Fibroblast of peridontal ligament (primary cell): ENCODE measurements around the gene PPT2.
"Not testable (repeated sequence)": the region's sequence is repeated elsewhere in the genome, so short reads cannot be mapped to it uniquely, and the experiment has no call there.

Source experiments
- DNase-seq: peaks from one replicate; pipeline ENCODE4 v3.0.0-alpha.2; 2010; ENCODE audit errors: extremely low read depth

Gene PPT2

GRCh38 chr6:32127409-32127716 is 26.6 kb upstream of the PPT2 start:
- DNase-seq, result no peak

GRCh38 chr6:32127717-32128592 is 26.0 kb upstream of the PPT2 start, which contains the start of gene ATF6B:
Gene ATF6B (minus strand): TSS chr6:32128246. CDS start chr6:32128207, 39 bp downstream.
- DNase-seq, result peak; percentile 99

GRCh38 chr6:32128751-32129296 is 25.1 kb upstream of the PPT2 start:
- no peak for DNase-seq

GRCh38 chr6:32129297-32130088 is 24.4 kb upstream of the PPT2 start:
- no peak for DNase-seq

GRCh38 chr6:32131439-32131948 is 22.4 kb upstream of the PPT2 start:
- DNase-seq, result no peak

- no peak for DNase-seq
Measured at GRCh38 chr6:32132110-32132509, 21.8 kb upstream of the PPT2 start.

GRCh38 chr6:32133786-32134185 is 20.2 kb upstream of the PPT2 start:
- peak; percentile 61 for DNase-seq

DNA sequence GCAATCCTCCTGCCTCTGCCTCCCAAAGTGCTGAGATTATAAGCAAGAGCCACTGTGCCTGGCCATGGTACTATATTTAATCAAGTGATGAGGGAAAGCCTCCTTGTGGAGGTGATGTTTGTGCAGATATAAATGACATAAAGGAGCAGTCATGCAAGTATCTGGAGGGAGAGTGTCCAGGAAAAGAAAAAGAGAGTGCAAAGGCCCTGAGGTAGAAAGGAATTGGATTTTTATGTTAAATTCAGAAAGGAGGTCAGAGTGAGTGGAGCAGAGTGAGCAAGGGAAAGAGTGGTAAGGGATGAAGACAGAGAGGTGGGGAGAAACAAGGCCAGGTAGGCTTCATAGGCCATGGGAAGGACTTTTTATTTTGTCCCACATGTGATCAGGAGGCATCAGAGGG is 16.5 kb upstream of the PPT2 start:
- no peak for DNase-seq

- DNase-seq, result peak; percentile 25
Measured at GRCh38 chr6:32139590-32139989, 14.4 kb upstream of the PPT2 start.

DNA sequence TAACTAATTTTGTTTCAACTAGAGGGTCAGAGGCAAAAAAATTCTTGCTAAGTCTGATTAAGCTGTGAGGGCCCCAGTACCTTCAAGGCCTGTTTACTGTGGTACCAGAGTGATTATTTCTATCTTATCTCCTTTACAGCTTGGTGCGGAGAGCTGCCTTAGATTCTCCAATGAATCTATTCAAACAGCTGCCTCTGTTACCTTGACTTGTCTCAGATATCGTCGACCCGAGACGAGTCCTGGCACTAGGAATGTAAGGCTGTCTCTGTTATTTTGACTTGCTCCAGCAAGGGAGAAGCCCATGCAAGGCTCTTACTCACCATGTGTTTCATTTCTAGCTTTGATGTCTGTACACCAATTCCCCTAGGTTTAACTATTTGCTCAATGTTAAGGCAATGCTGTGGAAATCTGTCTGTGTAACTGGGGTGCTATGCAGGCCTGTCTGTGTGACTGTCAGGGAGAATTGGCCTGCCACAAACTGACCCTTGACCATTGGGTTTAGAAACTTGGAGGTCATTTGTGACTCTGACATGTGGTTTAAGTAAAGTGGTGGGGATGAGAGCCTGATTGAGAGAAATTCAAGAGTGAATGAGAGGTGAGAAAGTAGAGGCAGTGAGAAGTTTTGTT is 13.4 kb upstream of the PPT2 start:
- DNase-seq, result peak; percentile 31

GRCh38 chr6:32144238-32144637 is 9.7 kb upstream of the PPT2 start:
- DNase-seq, result not testable (repeated sequence)

GRCh38 chr6:32146287-32146686 is 7.7 kb upstream of the PPT2 start:
- no peak for DNase-seq

- DNase-seq, result no peak
Measured at GRCh38 chr6:32146687-32147086, 7.3 kb upstream of the PPT2 start.

- DNase-seq, result no peak
Measured at GRCh38 chr6:32147401-32148132, 6.4 kb upstream of the PPT2 start.

DNA sequence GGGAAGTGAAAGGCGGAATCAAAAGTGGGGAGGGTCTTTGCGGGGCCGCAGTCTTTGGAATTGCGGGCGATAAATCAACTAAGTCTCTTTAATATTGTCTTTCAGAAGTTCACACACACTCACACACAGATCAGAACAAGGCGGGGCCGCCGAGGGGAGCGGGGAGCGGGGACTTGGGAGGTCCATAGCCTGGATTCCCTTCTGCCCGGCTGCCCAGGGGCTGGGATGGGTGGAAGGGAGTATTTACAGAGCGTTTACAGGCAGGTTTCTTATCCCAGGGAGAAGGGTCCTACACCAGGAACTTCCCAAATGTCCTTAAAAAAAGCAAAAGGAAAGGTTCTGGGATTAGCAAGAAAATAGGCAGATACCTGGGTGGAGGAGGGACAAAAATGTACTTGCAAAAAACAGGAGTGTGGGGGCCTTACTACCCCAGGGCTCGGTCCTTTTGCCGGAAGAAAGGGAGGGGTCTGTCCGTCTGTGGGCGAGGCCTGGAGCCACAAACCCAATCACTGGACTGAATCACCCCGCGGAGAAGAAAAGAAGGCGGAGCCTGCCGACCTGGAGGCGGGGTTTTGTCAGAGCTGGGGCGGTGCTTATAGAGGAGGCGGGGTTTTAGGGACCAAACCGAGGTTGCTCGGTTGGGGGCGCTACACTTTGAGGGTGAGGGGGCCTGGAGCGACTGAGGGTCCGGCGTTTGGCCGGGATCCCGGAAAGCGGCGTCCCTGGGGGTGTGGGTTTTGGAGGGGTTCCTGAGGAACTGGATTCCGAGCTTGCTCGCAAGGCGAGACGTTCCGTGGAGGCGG is 5.5 kb upstream of the PPT2 start:
- DNase-seq, result no peak

DNA sequence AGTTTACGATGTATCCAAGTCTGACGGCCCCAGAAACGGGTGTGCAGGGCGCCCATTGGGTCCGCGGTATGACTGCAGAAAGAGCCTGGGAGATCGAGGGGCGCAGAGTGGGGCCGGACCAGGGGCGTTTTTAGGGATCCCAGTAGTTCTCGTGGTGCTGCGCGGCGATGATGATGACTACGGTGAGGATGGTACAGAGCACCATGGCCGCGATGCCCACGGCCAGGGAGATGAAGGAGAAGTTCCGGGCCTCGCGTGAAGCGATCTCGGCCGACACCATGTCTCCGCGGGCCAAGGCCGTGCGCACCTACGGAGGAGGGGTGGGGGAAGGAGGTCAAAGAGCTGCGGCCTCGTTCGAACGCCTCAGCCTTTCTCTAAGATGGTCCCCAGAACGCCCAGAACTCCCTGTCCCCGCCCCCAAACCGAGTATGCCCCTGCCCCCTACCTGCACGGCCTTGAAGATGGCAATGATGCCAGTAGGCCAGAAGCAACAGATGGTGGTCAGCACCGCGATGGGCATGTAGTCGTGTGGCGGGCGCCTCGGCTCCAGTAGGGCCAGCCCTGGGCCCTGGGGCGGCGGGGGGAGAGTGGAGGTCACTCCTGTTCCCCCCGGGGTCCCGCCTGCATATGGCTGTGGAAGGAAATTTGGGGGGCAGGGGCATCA is 4.7 kb upstream of the PPT2 start:
- DNase-seq, result no peak

GRCh38 chr6:32149932-32150870 is 3.7 kb upstream of the PPT2 start:
- DNase-seq, result no peak

- DNase-seq, result peak; percentile 7
Measured at GRCh38 chr6:32151181-32151862, 2.6 kb upstream of the PPT2 start.
